ENCODE data around the gene STAC.

GRCh38 chr3:36394176-36394575, 13.9 kb downstream of the STAC start:
- TF ChIP-seq BRF1 (IDR thresholded peaks at IDR 0.05; ENCODE audit: borderline replicate concordance, extremely low read depth, insufficient read length) = no peak
- no peak for TF ChIP-seq ESRRB (CRISPR knock-in tag; IDR thresholded peaks at IDR 0.05; ENCODE audit: borderline replicate concordance)

Data from K562 (cell line).